Thyroid gland (tissue), 4 donors: ENCODE results near the gene NPHP4.

Experiments
- POLR2A ChIP-seq, 2 donors: fragments of 450-650 bp; IDR thresholded peaks; one replicate each; pipeline ENCODE4 v1.6.1; 2017; ENCODE audit warnings: antibody characterized with exemption in 2 of 2, mild to moderate bottlenecking in 2 of 2, moderate library complexity in 1 of 2
- TF ChIP-seq, protein P1 (sequence below), 6 experiments: fragments of 200-600 bp in 3 of 6; fragments of 450-650 bp in 3 of 6; sonication (generic) in 3 of 6; IDR thresholded peaks; one replicate each; pipeline ENCODE4 v1.5.1; 2016 to 2019; ENCODE audit warnings: antibody characterized with exemption in 6 of 6, mild to moderate bottlenecking in 2 of 6, inconsistent platforms in 1 of 6, moderate library complexity in 1 of 6

DNA sequence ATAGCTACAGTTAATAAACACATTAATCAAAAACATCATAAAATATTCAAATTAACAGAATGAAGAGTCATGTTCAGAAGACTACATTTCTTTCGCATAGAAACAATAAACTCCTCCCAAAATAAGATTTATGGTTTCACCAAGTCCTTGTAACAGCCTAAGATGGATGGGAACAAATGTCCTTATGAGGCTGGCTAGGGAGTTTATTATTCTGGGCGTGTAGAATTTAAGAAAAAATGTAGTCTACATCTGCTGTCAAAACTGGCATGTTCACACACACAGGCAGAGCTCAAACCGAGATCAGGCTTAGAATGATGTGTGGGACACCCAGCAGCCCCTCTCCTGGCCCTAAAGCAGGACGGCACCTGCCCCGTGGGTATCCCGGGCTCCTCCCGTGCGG is 101.1 kb downstream of the NPHP4 start:
- TF ChIP-seq POLR2A (IDR thresholded peaks at IDR 0.05) = no peak
- TF ChIP-seq, protein P1, sequence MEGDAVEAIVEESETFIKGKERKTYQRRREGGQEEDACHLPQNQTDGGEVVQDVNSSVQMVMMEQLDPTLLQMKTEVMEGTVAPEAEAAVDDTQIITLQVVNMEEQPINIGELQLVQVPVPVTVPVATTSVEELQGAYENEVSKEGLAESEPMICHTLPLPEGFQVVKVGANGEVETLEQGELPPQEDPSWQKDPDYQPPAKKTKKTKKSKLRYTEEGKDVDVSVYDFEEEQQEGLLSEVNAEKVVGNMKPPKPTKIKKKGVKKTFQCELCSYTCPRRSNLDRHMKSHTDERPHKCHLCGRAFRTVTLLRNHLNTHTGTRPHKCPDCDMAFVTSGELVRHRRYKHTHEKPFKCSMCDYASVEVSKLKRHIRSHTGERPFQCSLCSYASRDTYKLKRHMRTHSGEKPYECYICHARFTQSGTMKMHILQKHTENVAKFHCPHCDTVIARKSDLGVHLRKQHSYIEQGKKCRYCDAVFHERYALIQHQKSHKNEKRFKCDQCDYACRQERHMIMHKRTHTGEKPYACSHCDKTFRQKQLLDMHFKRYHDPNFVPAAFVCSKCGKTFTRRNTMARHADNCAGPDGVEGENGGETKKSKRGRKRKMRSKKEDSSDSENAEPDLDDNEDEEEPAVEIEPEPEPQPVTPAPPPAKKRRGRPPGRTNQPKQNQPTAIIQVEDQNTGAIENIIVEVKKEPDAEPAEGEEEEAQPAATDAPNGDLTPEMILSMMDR (IDR thresholded peaks at IDR 0.05) = no peak
